Mesendoderm (in vitro differentiated cells): Measurements from ENCODE around the gene MTHFD1L.
"Not testable (repeated sequence)": the region's sequence is repeated elsewhere in the genome, so short reads cannot be mapped to it uniquely, and the experiment has no call there.

Source experiments
- DNase-seq: peaks from one replicate; pipeline ENCODE4 v3.0.0; 2013
- H2AK5ac ChIP-seq: 2 replicates; pipeline ENCODE4 v1.6.1; 2013; ENCODE audit warnings: low read length, inconsistent platforms
- H2BK120ac ChIP-seq: 2 replicates; pipeline ENCODE4 v1.6.1; 2013; ENCODE audit warnings: low read depth, mild to moderate bottlenecking, low read length, moderate library complexity, mixed read lengths
- H2BK15ac ChIP-seq: replicated peaks from 2 replicates; pipeline ENCODE4 v1.6.1; 2013; ENCODE audit warnings: low read depth, mild to moderate bottlenecking, moderate library complexity
- H2BK5ac ChIP-seq: 2 replicates; pipeline ENCODE4 v1.6.1; 2013; ENCODE audit warnings: low read length, inconsistent platforms
- H3K18ac ChIP-seq: 2 replicates; pipeline ENCODE4 v1.6.1; 2013; ENCODE audit warnings: mild to moderate bottlenecking, low read length, mixed read lengths
- H3K23ac ChIP-seq: one replicate; pipeline ENCODE4 v1.6.1; 2013; ENCODE audit warnings: low read length
- H3K27ac ChIP-seq: 2 replicates; pipeline ENCODE4 v1.5.1; 2013; ENCODE audit warnings: low read depth, mild to moderate bottlenecking, inconsistent platforms, low read length, moderate library complexity
- H3K27me3 ChIP-seq: 2 replicates; pipeline ENCODE4 v1.6.1; 2013; ENCODE audit warnings: low read length, control low read depth, mild to moderate bottlenecking, inconsistent platforms; ENCODE audit not compliant: insufficient read depth, poor library complexity
- H3K36me3 ChIP-seq: 2 replicates; pipeline ENCODE4 v1.6.1; 2013; ENCODE audit warnings: low read length, inconsistent platforms; ENCODE audit not compliant: control insufficient read depth, insufficient read depth
- H3K4ac ChIP-seq: one replicate; pipeline ENCODE4 v1.6.1; 2013; ENCODE audit warnings: low read depth, mild to moderate bottlenecking, low read length, moderate library complexity
- H3K4me1 ChIP-seq: 2 replicates; pipeline ENCODE4 v1.6.1; 2013; ENCODE audit warnings: low read depth, low read length, inconsistent platforms; ENCODE audit not compliant: control insufficient read depth
- H3K4me2 ChIP-seq: 2 replicates; pipeline ENCODE4 v1.6.1; 2013; ENCODE audit warnings: low read length
- H3K4me3 ChIP-seq: 2 replicates; pipeline ENCODE4 v1.5.1; 2013; ENCODE audit warnings: mild to moderate bottlenecking, low read length
- H3K56ac ChIP-seq: one replicate; pipeline ENCODE4 v1.6.1; 2013; ENCODE audit warnings: low read length
- H3K79me1 ChIP-seq: 2 replicates; pipeline ENCODE4 v1.6.1; 2013; ENCODE audit warnings: low read length, inconsistent platforms
- H3K79me2 ChIP-seq: 2 replicates; pipeline ENCODE4 v1.6.1; 2013; ENCODE audit warnings: mild to moderate bottlenecking, low read length; ENCODE audit not compliant: control insufficient read depth, insufficient read depth
- H3K9ac ChIP-seq: 2 replicates; pipeline ENCODE4 v1.6.1; 2013; ENCODE audit warnings: low read length, inconsistent platforms
- H4K5ac ChIP-seq: one replicate; pipeline ENCODE4 v1.6.1; 2013; ENCODE audit warnings: low read length
- H4K8ac ChIP-seq: one replicate; pipeline ENCODE4 v1.6.1; 2013; ENCODE audit warnings: low read depth, mild to moderate bottlenecking, control low read depth, low read length, moderate library complexity
- WGBS: extraction: QIAGEN DNeasy Blood & Tissue Kit; methylation state at CpG from one replicate; pipeline ENCODE4 v1.1.7; 2013; ENCODE audit warnings: low lambda C conversion rate, missing lambda C conversion rate; ENCODE audit not compliant: insufficient coverage; ENCODE audit errors: extremely low coverage; 5-methylcytosine and 5-hydroxymethylcytosine counted together

The MTHFD1L gene

DNA sequence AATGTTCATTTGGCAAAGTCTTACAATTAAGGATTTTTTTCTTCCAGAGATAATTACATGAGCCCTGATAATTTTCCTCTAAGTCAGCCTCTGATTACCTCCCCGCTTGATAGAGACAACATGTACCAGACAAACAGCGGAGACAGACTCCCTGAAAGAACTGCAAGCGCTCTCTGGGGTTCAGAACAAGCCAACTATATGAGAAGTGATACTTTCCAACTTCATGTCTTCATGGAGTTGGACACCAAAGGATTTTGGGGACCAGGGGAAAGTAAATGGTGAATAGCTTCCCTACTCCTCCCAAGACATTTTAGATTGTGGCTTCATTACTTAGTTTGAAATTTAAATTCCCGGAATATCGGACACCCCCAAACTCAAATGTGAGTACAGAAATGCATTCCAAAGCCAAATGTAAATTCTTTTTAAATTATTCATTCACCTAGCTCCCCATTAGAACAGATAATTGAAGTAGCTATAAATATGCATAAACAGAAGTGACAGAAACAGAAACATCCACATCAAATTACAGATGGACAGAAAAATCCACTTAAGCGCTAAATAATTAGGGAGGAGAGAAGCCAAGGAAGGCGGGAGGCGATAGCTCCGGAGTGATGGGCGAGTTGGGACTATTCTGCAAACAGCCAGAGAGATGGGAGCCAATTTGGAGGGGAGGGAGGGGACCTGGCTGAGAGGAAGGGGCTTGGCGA, 244.5 kb downstream of the MTHFD1L start:
- WGBS, result no CpG with 5 or more reads among the region's 11 CpGs
- Histone ChIP-seq H3K23ac (no peak overlapping the region), H4K5ac (no peak overlapping the region), H4K8ac (no peak overlapping the region), H2BK15ac (no peak overlapping the region), H2BK120ac (no peak overlapping the region), H3K4ac (no peak overlapping the region), H3K9ac (no peak overlapping the region), H3K27ac (no peak overlapping the region), H3K56ac (no peak overlapping the region), H3K79me2 (no peaks in the 10 kb centered on the region), H2AK5ac (no peak overlapping the region), H3K27me3 (no peaks in the 10 kb centered on the region), H3K4me2 (no peak overlapping the region), H3K4me3 (no peak overlapping the region), H3K18ac (no peak overlapping the region), H3K79me1 (no peaks in the 10 kb centered on the region), H3K4me1 (no peaks in the 10 kb centered on the region), H3K36me3 (no peaks in the 10 kb centered on the region), H2BK5ac (no peak overlapping the region)
- DNase-seq, result no peak

DNA sequence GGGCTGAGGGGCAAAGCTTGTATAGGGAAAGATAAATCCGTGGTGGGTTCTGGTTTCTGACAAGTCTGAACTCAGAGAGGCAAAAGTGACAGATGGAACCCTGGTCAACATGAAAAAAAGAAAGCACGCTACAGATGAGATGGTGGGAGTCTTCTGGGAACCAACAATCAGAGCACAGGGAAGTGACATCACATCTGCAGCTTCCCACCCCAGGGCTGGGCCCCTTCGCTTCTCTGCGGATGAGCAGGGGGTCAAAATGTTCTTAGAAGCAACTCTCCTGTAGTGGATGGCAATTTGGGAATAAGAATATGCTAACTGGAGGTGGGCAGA, 245.0 kb downstream of the MTHFD1L start:
- no CpG with 5 or more reads among the region's 4 CpGs for WGBS
- Histone ChIP-seq H3K56ac (no peak overlapping the region), H3K9ac (no peak overlapping the region), H3K36me3 (no peaks in the 10 kb centered on the region), H3K4me2 (no peak overlapping the region), H2AK5ac (no peak overlapping the region), H3K18ac (no peak overlapping the region), H4K8ac (no peak overlapping the region), H2BK120ac (no peak overlapping the region), H3K27ac (no peak overlapping the region), H3K4ac (no peak overlapping the region), H3K79me1 (no peaks in the 10 kb centered on the region), H4K5ac (no peak overlapping the region), H2BK15ac (no peak overlapping the region), H3K4me1 (no peaks in the 10 kb centered on the region), H3K23ac (no peak overlapping the region), H3K79me2 (no peaks in the 10 kb centered on the region), H2BK5ac (no peak overlapping the region), H3K27me3 (no peaks in the 10 kb centered on the region), H3K4me3 (no peak overlapping the region)
- no peak for DNase-seq

GRCh38 chr6:151111670-151112069, 246.2 kb downstream of the MTHFD1L start:
- no peak for DNase-seq
- H3K4me1 ChIP-seq, result no peaks in the 10 kb centered on the region
- H3K23ac ChIP-seq, result no peak overlapping the region
- WGBS, result no CpG with 5 or more reads among the region's 5 CpGs
- no peak overlapping the region for H3K18ac ChIP-seq
- no peaks in the 10 kb centered on the region for H3K27me3 ChIP-seq
- no peak overlapping the region for H3K56ac ChIP-seq
- H3K4me3 ChIP-seq, result no peak overlapping the region
- no peak overlapping the region for H3K4me2 ChIP-seq
- no peak overlapping the region for H3K9ac ChIP-seq
- no peak overlapping the region for H2AK5ac ChIP-seq
- H4K8ac ChIP-seq, result no peak overlapping the region
- no peak overlapping the region for H3K27ac ChIP-seq
- no peaks in the 10 kb centered on the region for H3K36me3 ChIP-seq
- no peak overlapping the region for H2BK120ac ChIP-seq
- no peaks in the 10 kb centered on the region for H3K79me1 ChIP-seq
- H3K4ac ChIP-seq, result no peak overlapping the region
- H3K79me2 ChIP-seq, result no peaks in the 10 kb centered on the region
- H4K5ac ChIP-seq, result no peak overlapping the region
- no peak overlapping the region for H2BK15ac ChIP-seq
- H2BK5ac ChIP-seq, result no peak overlapping the region

DNA sequence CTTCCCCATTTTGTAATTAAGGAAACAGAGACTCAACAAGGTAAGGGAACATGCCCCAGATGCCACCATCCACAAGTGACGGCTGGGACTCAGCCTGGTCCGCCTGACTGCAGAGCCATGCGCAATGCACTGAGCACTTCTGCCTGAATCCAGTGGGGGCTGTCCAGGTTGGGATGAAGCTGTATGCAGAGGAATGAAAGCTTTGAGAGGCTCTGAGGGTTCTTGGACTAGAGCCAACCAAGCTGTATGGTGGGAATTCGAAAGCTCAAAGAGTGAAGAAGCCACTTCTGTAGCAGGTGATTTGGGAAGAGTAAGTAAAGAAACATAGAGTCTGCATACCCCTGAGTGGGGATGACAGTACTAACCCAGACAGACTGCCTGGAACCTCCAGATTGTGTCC, 246.6 kb downstream of the MTHFD1L start:
- Histone ChIP-seq H4K5ac (no peak overlapping the region), H3K27me3 (no peaks in the 10 kb centered on the region), H2AK5ac (no peak overlapping the region), H3K4me2 (no peak overlapping the region), H2BK5ac (no peak overlapping the region), H3K27ac (no peak overlapping the region), H4K8ac (no peak overlapping the region), H3K9ac (no peak overlapping the region), H3K36me3 (no peaks in the 10 kb centered on the region), H3K4me3 (no peak overlapping the region), H2BK120ac (no peak overlapping the region), H3K79me2 (no peaks in the 10 kb centered on the region), H3K4ac (no peak overlapping the region), H3K23ac (no peak overlapping the region), H3K4me1 (no peaks in the 10 kb centered on the region), H3K56ac (no peak overlapping the region), H2BK15ac (no peak overlapping the region), H3K79me1 (no peaks in the 10 kb centered on the region), H3K18ac (no peak overlapping the region)
- DNase-seq, result no peak
- no CpG with 5 or more reads among the region's 4 CpGs for WGBS

- not testable (repeated sequence) for H2BK120ac ChIP-seq, H4K5ac ChIP-seq, DNase-seq
Observed at GRCh38 chr6:151112884-151113283, 247.4 kb downstream of the MTHFD1L start.

DNA sequence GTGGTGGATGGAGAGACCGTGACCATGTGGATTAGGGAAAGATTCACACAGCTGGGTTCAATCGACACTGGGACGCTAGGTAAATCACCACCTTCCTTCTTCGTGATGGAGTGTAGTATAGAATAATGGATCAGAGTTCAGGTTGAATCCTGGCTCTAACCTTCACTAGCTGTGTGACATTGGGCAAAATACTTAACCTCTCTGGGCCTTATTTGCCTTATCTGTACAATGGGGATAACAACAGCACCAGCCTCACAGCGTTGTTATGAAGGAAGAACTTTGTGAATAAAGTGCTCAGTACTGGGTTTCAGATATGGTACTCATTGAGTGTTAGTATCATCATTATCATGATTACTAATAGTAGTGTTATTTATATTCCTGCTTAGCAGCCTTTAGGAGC, 248.1 kb downstream of the MTHFD1L start:
- Histone ChIP-seq H3K27ac (no peak overlapping the region), H2BK15ac (no peak overlapping the region), H2BK120ac (no peak overlapping the region), H3K4me1 (no peaks in the 10 kb centered on the region), H2AK5ac (no peak overlapping the region), H3K4ac (no peak overlapping the region), H4K8ac (no peak overlapping the region), H3K4me3 (no peak overlapping the region), H3K27me3 (no peaks in the 10 kb centered on the region), H3K79me2 (no peaks in the 10 kb centered on the region), H3K23ac (no peak overlapping the region), H3K4me2 (no peak overlapping the region), H3K79me1 (no peaks in the 10 kb centered on the region), H3K18ac (no peak overlapping the region), H2BK5ac (no peak overlapping the region), H3K9ac (no peak overlapping the region), H4K5ac (no peak overlapping the region), H3K56ac (no peak overlapping the region), H3K36me3 (no peaks in the 10 kb centered on the region)
- no peak for DNase-seq
- no CpG with 5 or more reads among the region's 5 CpGs for WGBS

More at GRCh38 chr6:151112884-151113283, 247.4 kb downstream of the MTHFD1L start:
- H3K79me2 ChIP-seq, H3K4me1 ChIP-seq, H3K27ac ChIP-seq, H3K79me1 ChIP-seq, H3K4ac ChIP-seq, H3K4me2 ChIP-seq, H3K36me3 ChIP-seq, H2AK5ac ChIP-seq, H3K27me3 ChIP-seq, H3K56ac ChIP-seq, H3K23ac ChIP-seq, H2BK15ac ChIP-seq, H4K8ac ChIP-seq, H3K18ac ChIP-seq, H2BK5ac ChIP-seq, H3K4me3 ChIP-seq, H3K9ac ChIP-seq: not testable (repeated sequence)
- WGBS, result no CpG with 5 or more reads among the region's 3 CpGs
